ENCODE data around the gene PTPRB. TPM values are rescaled to one million over a fixed set of nuclear protein-coding genes. Genes with fewer than 3 reads are reported as not detected.
A peak's percentile ranks its signal among the peaks of the same experiment; 100 is the strongest.

The PTPRB gene
- total and polyA plus RNA-seq, 2 donors from 2014 or later = 13.5 to 71.6 TPM

GRCh38 chr12:70627677-70628076 lies 9.6 kb downstream of the PTPRB start:
- DNase-seq = no peak
- Histone ChIP-seq H3K4me3 (ENCODE audit: low read length in 3 of 3) (peak overlapping the region in 1 of 3 donors; percentile 25), H3K9me3 (ENCODE audit: control insufficient read depth in 2 of 3, insufficient read depth in 1 of 3, low read length in 3 of 3) (no peaks in the 10 kb centered on the region), H3K27me3 (ENCODE audit: control insufficient read depth, insufficient read depth, low read length) (no peaks in the 10 kb centered on the region), H3K36me3 (ENCODE audit: control insufficient read depth in 2 of 3, insufficient read depth in 3 of 3, low read length in 3 of 3) (no peaks in the 10 kb centered on the region), H3K27ac (ENCODE audit: low read depth in 2 of 2, low read length in 2 of 2) (no peak overlapping the region), H3K4me1 (ENCODE audit: control insufficient read depth in 2 of 3, insufficient read depth in 2 of 3, low read depth in 1 of 3, low read length in 3 of 3) (no peaks in the 10 kb centered on the region), H3K9ac (ENCODE audit: low read length in 3 of 3) (no peak overlapping the region)
- TF ChIP-seq, protein P1, sequence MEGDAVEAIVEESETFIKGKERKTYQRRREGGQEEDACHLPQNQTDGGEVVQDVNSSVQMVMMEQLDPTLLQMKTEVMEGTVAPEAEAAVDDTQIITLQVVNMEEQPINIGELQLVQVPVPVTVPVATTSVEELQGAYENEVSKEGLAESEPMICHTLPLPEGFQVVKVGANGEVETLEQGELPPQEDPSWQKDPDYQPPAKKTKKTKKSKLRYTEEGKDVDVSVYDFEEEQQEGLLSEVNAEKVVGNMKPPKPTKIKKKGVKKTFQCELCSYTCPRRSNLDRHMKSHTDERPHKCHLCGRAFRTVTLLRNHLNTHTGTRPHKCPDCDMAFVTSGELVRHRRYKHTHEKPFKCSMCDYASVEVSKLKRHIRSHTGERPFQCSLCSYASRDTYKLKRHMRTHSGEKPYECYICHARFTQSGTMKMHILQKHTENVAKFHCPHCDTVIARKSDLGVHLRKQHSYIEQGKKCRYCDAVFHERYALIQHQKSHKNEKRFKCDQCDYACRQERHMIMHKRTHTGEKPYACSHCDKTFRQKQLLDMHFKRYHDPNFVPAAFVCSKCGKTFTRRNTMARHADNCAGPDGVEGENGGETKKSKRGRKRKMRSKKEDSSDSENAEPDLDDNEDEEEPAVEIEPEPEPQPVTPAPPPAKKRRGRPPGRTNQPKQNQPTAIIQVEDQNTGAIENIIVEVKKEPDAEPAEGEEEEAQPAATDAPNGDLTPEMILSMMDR (IDR thresholded peaks at IDR 0.05; ENCODE audit: borderline replicate concordance, extremely low read depth, insufficient read depth) = no peak
- intact Hi-C loops (cut with DNase I) = no loop called here
- no peak for FAIRE-seq

- Histone ChIP-seq H3K36me3 (ENCODE audit: control insufficient read depth in 2 of 3, insufficient read depth in 3 of 3, low read length in 3 of 3) (no peaks in the 10 kb centered on the region), H3K4me1 (ENCODE audit: control insufficient read depth in 2 of 3, insufficient read depth in 2 of 3, low read depth in 1 of 3, low read length in 3 of 3) (no peaks in the 10 kb centered on the region), H3K9ac (ENCODE audit: low read length in 3 of 3) (no peak overlapping the region), H3K4me3 (ENCODE audit: low read length in 3 of 3) (no peak overlapping the region), H3K27ac (ENCODE audit: low read depth in 2 of 2, low read length in 2 of 2) (no peak overlapping the region), H3K27me3 (ENCODE audit: control insufficient read depth, insufficient read depth, low read length) (no peaks in the 10 kb centered on the region), H3K9me3 (ENCODE audit: control insufficient read depth in 2 of 3, insufficient read depth in 1 of 3, low read length in 3 of 3) (no peaks in the 10 kb centered on the region)
- TF ChIP-seq, protein P1 (IDR thresholded peaks at IDR 0.05; ENCODE audit: borderline replicate concordance, extremely low read depth, insufficient read depth) = no peak
- no peak for DNase-seq
- no peak for FAIRE-seq
- intact Hi-C loops (cut with DNase I) = no loop called here
Observed at GRCh38 chr12:70626180-70626579, 11.0 kb downstream of the PTPRB start.

- intact Hi-C loops (cut with DNase I) = no loop called here
- H3K27ac ChIP-seq (ENCODE audit: low read depth in 2 of 2, low read length in 2 of 2) = no peak overlapping the region
- DNase-seq (no peak), FAIRE-seq (no peak)
- no peaks in the 10 kb centered on the region for H3K27me3 ChIP-seq (ENCODE audit: control insufficient read depth, insufficient read depth, low read length)
- H3K36me3 ChIP-seq (ENCODE audit: control insufficient read depth in 2 of 3, insufficient read depth in 3 of 3, low read length in 3 of 3) = no peaks in the 10 kb centered on the region
- no peak overlapping the region for H3K4me3 ChIP-seq (ENCODE audit: low read length in 3 of 3)
- H3K9ac ChIP-seq (ENCODE audit: low read length in 3 of 3) = no peak overlapping the region
- TF ChIP-seq, protein P1 (IDR thresholded peaks at IDR 0.05; ENCODE audit: borderline replicate concordance, extremely low read depth, insufficient read depth) = no peak
- no peaks in the 10 kb centered on the region for H3K4me1 ChIP-seq (ENCODE audit: control insufficient read depth in 2 of 3, insufficient read depth in 2 of 3, low read depth in 1 of 3, low read length in 3 of 3)
- H3K9me3 ChIP-seq (ENCODE audit: control insufficient read depth in 2 of 3, insufficient read depth in 1 of 3, low read length in 3 of 3) = no peaks in the 10 kb centered on the region
Observed at GRCh38 chr12:70619471-70620152, 17.6 kb downstream of the PTPRB start.

DNA sequence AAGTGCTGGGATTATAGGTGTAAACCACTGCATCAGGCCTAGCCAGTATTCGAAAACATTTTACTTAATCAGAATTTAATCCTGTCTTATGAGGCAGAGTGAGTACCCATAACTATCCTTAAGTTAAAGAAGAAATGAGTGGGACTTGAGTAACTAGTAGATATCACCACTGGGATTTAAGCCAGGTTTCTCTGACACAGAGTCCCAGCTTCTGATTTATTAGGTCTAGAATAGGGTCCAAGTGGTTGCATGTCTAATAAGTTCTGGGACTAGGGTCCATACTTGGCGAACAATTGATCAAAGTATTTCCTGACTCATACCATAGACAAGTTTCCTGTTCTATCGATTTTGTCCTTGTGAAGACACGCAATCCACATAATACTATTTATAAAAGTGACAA lies 18.9 kb downstream of the PTPRB start:
- no peak for FAIRE-seq
- H3K4me1 ChIP-seq (ENCODE audit: control insufficient read depth in 2 of 3, insufficient read depth in 2 of 3, low read depth in 1 of 3, low read length in 3 of 3) = no peaks in the 10 kb centered on the region
- no peak overlapping the region for H3K4me3 ChIP-seq (ENCODE audit: low read length in 3 of 3)
- no peaks in the 10 kb centered on the region for H3K36me3 ChIP-seq (ENCODE audit: control insufficient read depth in 2 of 3, insufficient read depth in 3 of 3, low read length in 3 of 3)
- TF ChIP-seq, protein P1 (IDR thresholded peaks at IDR 0.05; ENCODE audit: borderline replicate concordance, extremely low read depth, insufficient read depth) = no peak
- no peaks in the 10 kb centered on the region for H3K27me3 ChIP-seq (ENCODE audit: control insufficient read depth, insufficient read depth, low read length)
- intact Hi-C loops (cut with DNase I) = no loop called here
- no peak overlapping the region for H3K27ac ChIP-seq (ENCODE audit: low read depth in 2 of 2, low read length in 2 of 2)
- DNase-seq = no peak
- no peaks in the 10 kb centered on the region for H3K9me3 ChIP-seq (ENCODE audit: control insufficient read depth in 2 of 3, insufficient read depth in 1 of 3, low read length in 3 of 3)
- H3K9ac ChIP-seq (ENCODE audit: low read length in 3 of 3) = no peak overlapping the region

All from kidney (tissue), 14 donors.